GM18526 (cell line): ENCODE measurements around the gene FNDC1.

ENCODE experiments used
- POLR2A ChIP-seq: IDR thresholded peaks from 3 replicates; pipeline ENCODE4 v1.6.1; 2011; ENCODE audit not compliant: insufficient read length; ENCODE audit errors: extremely low read depth

The FNDC1 gene

GRCh38 chr6:159169193-159169555 lies at the start of gene FNDC1:
Gene FNDC1 (plus strand): TSS chr6:159169400. CDS start chr6:159169597, 197 bp downstream.
- no peak for TF ChIP-seq POLR2A

GRCh38 chr6:159119791-159120190 lies 49.4 kb upstream of the FNDC1 start:
- TF ChIP-seq POLR2A, result no peak

GRCh38 chr6:159121486-159121885 lies 47.7 kb upstream of the FNDC1 start:
- TF ChIP-seq POLR2A, result no peak

GRCh38 chr6:159122453-159122852 lies 46.7 kb upstream of the FNDC1 start:
- TF ChIP-seq POLR2A, result no peak

GRCh38 chr6:159125014-159125609 lies 44.1 kb upstream of the FNDC1 start:
- no peak for TF ChIP-seq POLR2A

GRCh38 chr6:159125951-159126352 lies 43.2 kb upstream of the FNDC1 start:
- TF ChIP-seq POLR2A, result no peak

GRCh38 chr6:159126590-159126989 lies 42.6 kb upstream of the FNDC1 start:
- no peak for TF ChIP-seq POLR2A

- no peak for TF ChIP-seq POLR2A
Measured at GRCh38 chr6:159127701-159128100, 41.5 kb upstream of the FNDC1 start.

GRCh38 chr6:159128978-159129377 lies 40.2 kb upstream of the FNDC1 start:
- TF ChIP-seq POLR2A, result no peak

- no peak for TF ChIP-seq POLR2A
Measured at GRCh38 chr6:159130846-159131245, 38.4 kb upstream of the FNDC1 start.

- TF ChIP-seq POLR2A, result no peak
Measured at GRCh38 chr6:159131709-159132108, 37.5 kb upstream of the FNDC1 start.

- no peak for TF ChIP-seq POLR2A
Measured at GRCh38 chr6:159132664-159133063, 36.5 kb upstream of the FNDC1 start.

- no peak for TF ChIP-seq POLR2A
Measured at GRCh38 chr6:159134701-159135364, 34.4 kb upstream of the FNDC1 start.

- TF ChIP-seq POLR2A, result no peak
Measured at GRCh38 chr6:159137676-159138075, 31.5 kb upstream of the FNDC1 start.

- no peak for TF ChIP-seq POLR2A
Measured at GRCh38 chr6:159142531-159142930, 26.7 kb upstream of the FNDC1 start.

- no peak for TF ChIP-seq POLR2A
Measured at GRCh38 chr6:159148641-159149040, 20.6 kb upstream of the FNDC1 start.

- no peak for TF ChIP-seq POLR2A
Measured at GRCh38 chr6:159149641-159150040, 19.6 kb upstream of the FNDC1 start.
